Endothelial cell of umbilical vein (primary cell): ENCODE measurements around the gene SERPINB10. TPM values are rescaled to one million over a fixed set of nuclear protein-coding genes. Genes with fewer than 3 reads are reported as not detected.

ENCODE experiments used
- BruUV-seq: library from RNA; stranded (reverse); fragments of 400-500 nt; replicated peaks from 2 replicates; lab custom pipeline; 2021; lab: Mats Ljungman, UMichigan
- CTCF ChIA-PET: fragments of 300-600, 350-600 bp; sonication (Branson Sonifier 250); formaldehyde crosslinking; loops from one replicate; lab custom pipeline; 2021; ENCODE audit warnings: antibody characterized with exemption, inconsistent platforms; lab: Charles Lee
- POLR2A ChIA-PET: fragments of 300-600, 350-600 bp; sonication (Branson Sonifier 250); formaldehyde crosslinking; loops from one replicate; lab custom pipeline; 2021; ENCODE audit warnings: antibody characterized with exemption, inconsistent platforms; lab: Charles Lee
- DNase-seq: peaks from one replicate; pipeline ENCODE4 v3.0.0-alpha.2; 2011; ENCODE audit warnings: low read depth, low spot score
- FAIRE-seq: peaks from 2 replicates; lab custom pipeline; 2011; peaks lifted over from hg19 to GRCh38; lab: Jason Lieb, UNC
- H2AFZ ChIP-seq: 2 replicates; pipeline ENCODE4 v1.6.0; 2012; ENCODE audit warnings: low read depth, low read length, control low read depth, inconsistent platforms
- H3K27ac ChIP-seq: 2 replicates; pipeline ENCODE4 v1.5.1; 2011; ENCODE audit warnings: low read depth, mild to moderate bottlenecking, control low read depth, low read length, moderate library complexity; ENCODE audit not compliant: insufficient read depth
- H3K27me3 ChIP-seq, 2 experiments: 2 replicates each; pipeline versions ENCODE4 v1.6.0 to v1.6.1; 2011; ENCODE audit warnings: low read length in 2 of 2, mixed read lengths in 1 of 2; ENCODE audit not compliant: control insufficient read depth in 2 of 2, insufficient read depth in 2 of 2
- H3K36me3 ChIP-seq, 2 experiments: 2 replicates in 1 of 2; 3 replicates in 1 of 2; pipeline ENCODE4 v1.5.1; 2011; ENCODE audit warnings: low read length in 2 of 2, mild to moderate bottlenecking in 1 of 2, moderate library complexity in 1 of 2; ENCODE audit not compliant: control insufficient read depth in 2 of 2, insufficient read depth in 2 of 2; ENCODE audit errors: extremely low read depth in 1 of 2
- H3K4me1 ChIP-seq: 3 replicates; pipeline ENCODE4 v1.5.1; 2011; ENCODE audit warnings: mild to moderate bottlenecking, low read length; ENCODE audit not compliant: control insufficient read depth, insufficient read depth; ENCODE audit errors: extremely low read depth
- H3K4me2 ChIP-seq: 2 replicates; pipeline ENCODE4 v1.6.1; 2011; ENCODE audit warnings: low read length, control low read depth, mixed read lengths; ENCODE audit not compliant: insufficient read depth
- H3K4me3 ChIP-seq, 3 experiments: fragments of 200-600 bp in 1 of 3; sonication (generic), shearing (Covaris generic) in 1 of 3; replicated peaks in 1 of 3; 2 replicates each; pipeline ENCODE4 v1.5.1; 2011 to 2016; ENCODE audit warnings: control low read depth in 3 of 3, low read length in 3 of 3, mild to moderate bottlenecking in 2 of 3, inconsistent platforms in 1 of 3, low read depth in 1 of 3, moderate library complexity in 1 of 3; ENCODE audit not compliant: insufficient read depth in 1 of 3
- H3K79me2 ChIP-seq: 2 replicates; pipeline ENCODE4 v1.6.0; 2012; ENCODE audit warnings: low read length, inconsistent platforms; ENCODE audit not compliant: control insufficient read depth, insufficient read depth
- H3K9ac ChIP-seq: replicated peaks from 2 replicates; pipeline ENCODE3; 2011; ENCODE audit warnings: low read length, control low read depth; ENCODE audit not compliant: insufficient read depth; ENCODE audit errors: extremely low read depth
- H3K9me1 ChIP-seq: replicated peaks from 3 replicates; pipeline ENCODE4 v1.6.0; 2011; ENCODE audit warnings: mild to moderate bottlenecking, low read length; ENCODE audit not compliant: control insufficient read depth, insufficient read depth; ENCODE audit errors: extremely low read depth
- H3K9me3 ChIP-seq: replicated peaks from 2 replicates; pipeline ENCODE4 v1.5.1; 2012; ENCODE audit warnings: low read length, inconsistent platforms; ENCODE audit not compliant: control insufficient read depth, insufficient read depth
- H4K20me1 ChIP-seq: replicated peaks from 2 replicates; pipeline ENCODE3; 2011; ENCODE audit warnings: mild to moderate bottlenecking, low read length; ENCODE audit not compliant: control insufficient read depth, insufficient read depth; ENCODE audit errors: extremely low read depth
- EZH2 ChIP-seq: IDR thresholded peaks from 2 replicates; pipeline ENCODE4 v1.6.1; 2012; ENCODE audit warnings: borderline replicate concordance, low read depth, mild to moderate bottlenecking, moderate library complexity, low read length, inconsistent platforms; ENCODE audit not compliant: severe bottlenecking
- FOS ChIP-seq: IDR thresholded peaks from 2 replicates; pipeline ENCODE4 v1.6.1; 2011; ENCODE audit warnings: mild to moderate bottlenecking, low read length, moderate library complexity, borderline replicate concordance; ENCODE audit not compliant: insufficient read depth
- GATA2 ChIP-seq: IDR thresholded peaks from 2 replicates; pipeline ENCODE4 v1.7.0; 2011; ENCODE audit warnings: low read depth, mild to moderate bottlenecking, moderate library complexity, mixed read lengths, low read length; ENCODE audit not compliant: insufficient read length, insufficient read depth
- JUN ChIP-seq: IDR thresholded peaks from 2 replicates; pipeline ENCODE4 v1.6.1; 2011; ENCODE audit warnings: borderline replicate concordance, low read depth; ENCODE audit not compliant: insufficient read length, insufficient read depth
- MYC ChIP-seq: IDR thresholded peaks from one replicate; pipeline ENCODE4 v1.6.1; 2011; ENCODE audit warnings: mild to moderate bottlenecking, low read depth, low read length
- POLR2A ChIP-seq: IDR thresholded peaks from 2 replicates; pipeline ENCODE4 v1.6.1; 2012; ENCODE audit warnings: low read depth, mild to moderate bottlenecking, control low read depth, low read length
- POLR2AphosphoS5 ChIP-seq: IDR thresholded peaks from 2 replicates; pipeline ENCODE4 v1.6.1; 2012; ENCODE audit warnings: low read depth, mild to moderate bottlenecking, control low read depth, low read length, moderate library complexity; ENCODE audit not compliant: insufficient read depth
- dilution Hi-C: fragments of 300-500 bp; cut with MboI; formaldehyde crosslinking; loops from one replicate; pipeline ENCODE4 v1.15.0; 2019; ENCODE audit warnings: low sequenced_read_pairs; ENCODE audit not compliant: extremely low pct_ligation_motif_present
- intact Hi-C: fragments of 100-400 bp; cut with micrococcal nuclease; formaldehyde crosslinking; loops from one replicate; pipeline ENCODE4 v1.10.0; 2022
- polyA plus RNA-seq, 4 experiments: library from polyadenylated mRNA; depleted of rRNA in 3 of 4; stranded (reverse) in 3 of 4; unstranded in 1 of 4; fragments of >200 nt; gene quantifications; 2 replicates each; pipeline versions ENCODE4 v1.2.1 to v1.2.3, GENCODE V29; 2011 to 2012; ENCODE audit warnings: missing spikeins in 1 of 4
- total RNA-seq: library from RNA; stranded (reverse); gene quantifications from 2 replicates; pipeline ENCODE4 v1.2.3, GENCODE V29; 2021
- TF ChIP-seq, protein P1 (sequence below), 2 donors: IDR thresholded peaks; 1 replicate in 1 of 2; 2 replicates in 1 of 2; pipeline ENCODE4 v1.5.1; 2011; ENCODE audit warnings: low read length in 2 of 2, mild to moderate bottlenecking in 2 of 2, moderate library complexity in 2 of 2, control low read depth in 1 of 2, inconsistent platforms in 1 of 2, low read depth in 1 of 2; ENCODE audit not compliant: insufficient read depth in 1 of 2; ENCODE audit errors: extremely low read depth in 1 of 2
- TF ChIP-seq, protein P2 (sequence below): IDR thresholded peaks from 2 replicates; pipeline ENCODE4 v1.6.1; 2011; ENCODE audit not compliant: insufficient read depth, insufficient read length

The SERPINB10 gene
- total and polyA plus RNA-seq, 2 donors (not counting 3 experiments of a cell fraction or from before 2014, with no cell fraction given), result not detected

DNA sequence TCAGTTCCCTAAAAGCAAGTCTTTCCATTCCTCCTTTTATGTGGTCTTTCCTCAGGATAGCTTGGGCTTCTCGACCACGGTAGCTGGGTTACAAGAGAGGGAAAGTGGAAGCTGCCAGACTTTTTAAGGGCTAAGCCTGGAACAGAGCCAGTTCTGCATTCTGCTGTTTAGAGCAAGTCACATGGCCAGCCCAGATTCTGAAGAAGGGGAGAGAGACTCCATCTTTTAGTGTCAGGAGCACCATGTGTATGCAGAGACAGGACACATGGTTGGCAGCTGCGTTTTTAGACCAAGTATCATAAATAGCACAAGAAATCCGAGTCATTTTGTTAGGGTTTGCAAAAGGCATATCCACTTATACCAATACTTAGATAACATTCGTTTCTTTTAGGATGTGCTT is 46.1 kb downstream of the SERPINB10 start:
- no peaks in the 10 kb centered on the region for H4K20me1 ChIP-seq
- no TSS peak for BruUV-seq
- CTCF ChIA-PET, result interaction anchor here (0.9 to 3.8 kb wide), 2 partner anchors 10 to 17 kb away, joined by 3 to 21 read pairs; no protein-coding TSS in a partner anchor

More for the DNA sequence above, 46.1 kb downstream of the SERPINB10 start:
- Histone ChIP-seq H3K79me2 (no peaks in the 10 kb centered on the region), H3K27ac (no peak overlapping the region), H3K9ac (no peak overlapping the region), H3K9me1 (no peaks in the 10 kb centered on the region), H3K4me2 (no peak overlapping the region), H3K9me3 (no peaks in the 10 kb centered on the region), H3K36me3 (no peaks in the 10 kb centered on the region), H3K4me1 (peaks cover 2% of the 10 kb centered on the region), H3K27me3 (peaks cover 9 to 27% of the 10 kb centered on the region in 2 experiments), H3K4me3 (no peak overlapping the region), H2AFZ (no peak overlapping the region)
- POLR2A ChIA-PET, result no interaction called here
- FAIRE-seq (no peak), DNase-seq (no peak)
- intact Hi-C loops, result no loop called here
- dilution Hi-C loops, result no loop called here
- no peak for TF ChIP-seq FOS
- TF ChIP-seq POLR2A, result no peak
- no peak for TF ChIP-seq EZH2
- TF ChIP-seq, protein P1, sequence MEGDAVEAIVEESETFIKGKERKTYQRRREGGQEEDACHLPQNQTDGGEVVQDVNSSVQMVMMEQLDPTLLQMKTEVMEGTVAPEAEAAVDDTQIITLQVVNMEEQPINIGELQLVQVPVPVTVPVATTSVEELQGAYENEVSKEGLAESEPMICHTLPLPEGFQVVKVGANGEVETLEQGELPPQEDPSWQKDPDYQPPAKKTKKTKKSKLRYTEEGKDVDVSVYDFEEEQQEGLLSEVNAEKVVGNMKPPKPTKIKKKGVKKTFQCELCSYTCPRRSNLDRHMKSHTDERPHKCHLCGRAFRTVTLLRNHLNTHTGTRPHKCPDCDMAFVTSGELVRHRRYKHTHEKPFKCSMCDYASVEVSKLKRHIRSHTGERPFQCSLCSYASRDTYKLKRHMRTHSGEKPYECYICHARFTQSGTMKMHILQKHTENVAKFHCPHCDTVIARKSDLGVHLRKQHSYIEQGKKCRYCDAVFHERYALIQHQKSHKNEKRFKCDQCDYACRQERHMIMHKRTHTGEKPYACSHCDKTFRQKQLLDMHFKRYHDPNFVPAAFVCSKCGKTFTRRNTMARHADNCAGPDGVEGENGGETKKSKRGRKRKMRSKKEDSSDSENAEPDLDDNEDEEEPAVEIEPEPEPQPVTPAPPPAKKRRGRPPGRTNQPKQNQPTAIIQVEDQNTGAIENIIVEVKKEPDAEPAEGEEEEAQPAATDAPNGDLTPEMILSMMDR (IDR thresholded peaks at IDR 0.05; ENCODE audit: extremely low read depth in 1 of 2, insufficient read depth in 1 of 2, low read depth in 1 of 2, low read length in 2 of 2), result no peak
- TF ChIP-seq JUN, result no peak
- TF ChIP-seq, protein P2, sequence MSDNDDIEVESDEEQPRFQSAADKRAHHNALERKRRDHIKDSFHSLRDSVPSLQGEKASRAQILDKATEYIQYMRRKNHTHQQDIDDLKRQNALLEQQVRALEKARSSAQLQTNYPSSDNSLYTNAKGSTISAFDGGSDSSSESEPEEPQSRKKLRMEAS, result no peak
- TF ChIP-seq POLR2AphosphoS5, result no peak
- no peak for TF ChIP-seq GATA2
- no peak for TF ChIP-seq MYC
